ENCODE measurements around the gene MSI2.
A peak's percentile ranks its signal among the peaks of the same experiment; 100 is the strongest.

The MSI2 gene

GRCh38 chr17:57400648-57401047 lies 144.3 kb downstream of the MSI2 start:
- no peak for DNase-seq

- DNase-seq = no peak
Observed at GRCh38 chr17:57401556-57402488, 145.5 kb downstream of the MSI2 start.

DNA sequence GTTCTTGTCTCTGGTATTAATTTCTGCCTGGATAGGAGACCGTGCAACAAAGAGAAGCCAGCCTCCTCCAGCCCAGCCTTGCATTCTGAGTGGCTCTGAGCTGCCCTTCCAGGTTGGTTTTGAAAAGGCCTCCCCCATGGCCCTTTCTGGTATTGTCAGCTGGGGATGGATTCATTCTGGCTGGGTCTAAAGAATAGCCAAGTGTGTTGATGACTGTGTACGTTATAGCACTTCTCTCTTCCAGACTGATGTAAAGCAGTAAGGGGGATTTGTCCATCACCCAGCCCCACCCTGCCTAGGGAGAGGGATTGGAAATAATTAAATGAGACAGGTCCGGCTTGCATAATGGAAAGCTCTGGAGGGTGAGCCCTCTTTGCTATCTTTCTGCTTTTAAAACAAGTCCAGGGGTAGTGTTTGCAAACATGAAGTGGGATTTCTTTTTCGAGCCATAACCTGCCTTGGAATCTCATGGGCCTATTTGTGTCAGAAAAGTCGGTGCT lies 146.4 kb downstream of the MSI2 start:
- DNase-seq = no peak

DNA sequence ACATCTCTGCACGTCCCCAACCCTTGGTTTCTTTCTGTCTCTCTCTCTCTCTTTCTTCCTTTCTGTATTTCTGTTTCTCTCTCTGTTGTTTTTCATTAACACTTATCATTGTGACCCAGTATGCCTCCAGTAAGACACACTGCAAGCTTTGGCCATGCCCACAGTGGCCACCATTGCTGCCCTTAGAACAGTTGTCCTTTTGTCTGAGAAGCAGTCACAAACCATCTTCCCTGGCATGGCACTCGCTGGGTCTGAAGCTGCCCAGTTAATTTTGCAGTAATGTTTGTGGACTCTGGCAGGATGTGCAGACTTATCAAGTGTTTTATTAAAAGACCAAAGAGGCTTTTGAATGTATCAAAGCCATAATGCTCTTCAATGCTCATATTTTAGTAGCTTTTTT lies 146.9 kb downstream of the MSI2 start:
- DNase-seq = no peak

DNA sequence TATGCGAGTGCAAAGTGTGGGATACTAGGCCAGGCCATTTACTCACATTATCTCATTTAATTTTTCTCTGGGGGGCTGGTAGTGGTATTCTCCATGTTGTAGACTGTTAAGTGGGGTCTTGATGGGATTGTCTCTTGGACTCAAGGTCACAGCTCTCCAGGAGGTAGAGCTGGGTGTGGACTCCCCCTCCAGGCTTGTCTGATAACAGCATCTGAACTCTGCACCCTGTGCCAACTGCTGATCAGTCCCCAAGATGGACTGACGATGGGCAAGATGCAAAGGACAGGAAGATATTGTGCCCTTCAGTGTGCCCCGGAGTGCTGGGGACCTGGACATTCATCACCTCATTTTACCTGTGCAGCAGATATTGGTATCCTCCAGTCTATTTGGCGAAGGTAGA lies 147.8 kb downstream of the MSI2 start:
- no peak for DNase-seq

DNA sequence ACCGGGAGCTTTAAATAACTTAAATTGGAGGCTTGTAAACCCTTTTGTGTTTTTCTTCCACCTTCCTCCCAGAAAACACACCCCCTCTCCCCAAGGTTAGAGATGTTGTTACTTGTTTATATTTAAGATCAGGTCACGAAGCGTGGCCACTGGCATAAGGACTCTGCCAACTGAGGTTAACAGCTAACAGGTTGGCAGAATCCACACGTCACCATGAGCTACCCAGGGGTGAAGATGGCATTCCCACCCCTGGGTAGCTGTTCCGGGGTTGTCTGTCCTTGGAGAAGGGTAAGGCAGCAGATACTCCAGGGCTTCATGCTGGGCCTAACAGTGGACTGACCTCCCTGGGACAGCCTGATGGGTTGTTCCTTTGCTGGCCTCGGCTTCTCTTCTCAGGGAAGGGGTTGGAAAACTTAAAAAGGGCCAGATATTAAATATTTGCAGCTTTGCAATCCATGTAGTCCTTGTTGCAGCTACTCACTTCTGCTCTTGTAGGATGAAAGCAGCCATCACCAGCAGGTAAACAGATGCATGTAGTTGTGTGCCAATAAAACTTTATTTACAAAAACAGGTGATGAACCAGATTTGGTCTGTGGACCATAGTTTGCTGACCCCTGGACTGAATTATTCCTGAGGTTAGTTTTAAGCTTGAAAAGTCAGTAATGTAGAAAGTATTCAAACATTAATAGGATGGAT lies 148.6 kb downstream of the MSI2 start:
- no peak for DNase-seq

GRCh38 chr17:57405491-57406072 lies 149.3 kb downstream of the MSI2 start:
- no peak for DNase-seq

DNA sequence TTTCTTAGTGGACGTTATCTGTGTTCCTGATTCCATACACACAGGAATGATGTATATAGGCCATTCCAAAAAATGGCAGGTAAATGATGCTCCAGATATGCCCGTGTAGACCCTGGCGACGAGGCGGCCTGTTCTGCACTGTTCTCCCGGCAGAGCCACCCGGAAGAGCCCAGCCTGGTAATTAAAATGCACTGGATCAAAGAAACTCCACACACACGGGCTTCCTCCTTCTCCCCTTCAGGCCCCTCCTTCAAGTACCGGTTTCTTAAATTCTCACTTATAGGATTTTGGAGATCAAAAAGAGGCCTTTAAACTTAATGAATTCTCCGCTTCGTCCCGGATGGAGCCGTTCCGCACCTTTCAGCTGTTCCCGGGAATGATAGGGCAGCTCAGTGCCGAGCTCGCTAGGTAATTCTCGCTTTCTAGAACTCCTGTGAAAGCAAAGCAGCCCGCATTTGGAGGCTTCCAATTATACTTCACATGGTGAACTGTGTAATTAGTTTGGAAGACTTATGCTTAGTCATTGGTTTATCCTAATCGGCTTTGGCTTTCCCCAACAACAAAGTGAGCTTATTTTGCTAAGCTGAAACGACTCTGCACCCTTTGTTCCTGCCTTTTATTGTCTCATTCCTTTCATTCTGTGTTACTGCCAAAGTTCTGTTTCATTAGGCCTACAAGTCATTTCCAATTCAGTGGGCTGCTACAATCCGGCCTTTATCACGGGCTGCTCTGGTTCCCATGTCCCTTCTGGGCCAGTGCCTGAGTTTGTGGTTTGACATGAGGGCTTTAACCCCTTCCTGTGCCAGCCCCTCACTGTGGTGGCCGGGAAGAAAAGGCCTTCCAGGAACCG lies 150.0 kb downstream of the MSI2 start:
- peak; percentile 13 for DNase-seq

- DNase-seq = no peak
Observed at GRCh38 chr17:57406981-57407286, 150.6 kb downstream of the MSI2 start.

- DNase-seq = peak; percentile 97
Observed at GRCh38 chr17:57407287-57408070, 151.2 kb downstream of the MSI2 start.

DNA sequence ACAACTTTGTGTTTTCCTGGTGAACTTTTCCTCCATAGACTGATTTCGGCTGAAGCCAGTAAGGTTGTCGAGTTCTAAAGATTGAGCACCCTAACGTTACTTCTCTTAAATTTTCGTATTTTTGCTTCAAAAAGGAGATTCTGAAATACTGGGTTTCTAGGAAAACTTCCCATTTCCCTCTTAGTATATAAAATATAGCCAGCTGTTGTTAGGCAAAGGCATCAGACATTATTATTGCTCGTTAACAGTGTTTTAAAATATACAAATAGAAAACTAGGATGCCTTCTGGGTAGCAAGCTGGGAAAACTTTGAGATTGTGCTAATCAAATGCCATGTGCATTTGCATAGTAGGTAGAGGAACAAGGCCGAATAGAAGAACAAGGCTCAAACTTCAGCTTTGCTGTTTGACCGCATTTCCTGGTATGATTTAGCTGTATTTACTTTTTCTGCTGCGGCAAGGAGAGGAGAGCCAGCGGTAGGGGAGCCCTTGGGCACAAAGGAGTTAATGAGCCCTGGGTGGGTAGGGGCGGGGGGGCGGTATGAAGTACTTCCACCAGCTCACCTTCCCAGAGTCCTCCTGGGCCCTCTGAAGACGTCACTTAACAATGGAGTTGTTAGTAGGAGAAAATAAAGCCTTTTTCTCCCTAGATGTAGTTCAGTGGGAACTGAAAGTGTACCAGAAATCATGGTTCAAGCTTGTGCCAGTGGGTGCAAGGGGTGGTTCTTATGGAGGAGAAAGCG lies 151.9 kb downstream of the MSI2 start:
- DNase-seq = peak; percentile 93

- DNase-seq = peak; percentile 56
Observed at GRCh38 chr17:57410169-57410568, 153.8 kb downstream of the MSI2 start.

DNA sequence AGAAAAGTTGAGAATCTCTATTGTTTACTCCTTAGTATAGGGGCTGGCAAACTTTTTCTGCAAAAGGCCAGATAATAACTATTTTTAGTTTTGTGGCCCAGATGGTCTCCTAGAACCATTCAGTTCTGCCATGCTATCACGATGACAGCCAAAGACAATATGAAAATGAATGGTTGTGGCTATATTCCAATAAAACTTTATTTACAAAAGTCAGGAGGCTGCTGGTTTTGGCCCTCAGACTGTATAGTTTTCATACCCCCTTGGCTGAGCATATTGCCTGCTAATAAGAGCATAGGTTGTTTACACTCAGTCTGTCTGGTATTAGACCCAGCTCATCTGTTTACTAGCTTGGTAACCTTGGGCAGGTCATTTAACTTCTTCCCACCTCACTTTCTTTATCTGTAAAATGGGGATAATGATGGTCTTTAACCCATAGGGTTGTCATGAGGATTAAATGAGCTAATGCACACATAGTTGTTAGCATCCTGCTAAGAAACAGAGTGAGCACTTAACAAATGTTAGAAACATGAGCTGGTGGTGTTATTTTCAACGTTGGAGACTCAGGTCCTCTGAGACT lies 156.3 kb downstream of the MSI2 start:
- no peak for DNase-seq

DNA sequence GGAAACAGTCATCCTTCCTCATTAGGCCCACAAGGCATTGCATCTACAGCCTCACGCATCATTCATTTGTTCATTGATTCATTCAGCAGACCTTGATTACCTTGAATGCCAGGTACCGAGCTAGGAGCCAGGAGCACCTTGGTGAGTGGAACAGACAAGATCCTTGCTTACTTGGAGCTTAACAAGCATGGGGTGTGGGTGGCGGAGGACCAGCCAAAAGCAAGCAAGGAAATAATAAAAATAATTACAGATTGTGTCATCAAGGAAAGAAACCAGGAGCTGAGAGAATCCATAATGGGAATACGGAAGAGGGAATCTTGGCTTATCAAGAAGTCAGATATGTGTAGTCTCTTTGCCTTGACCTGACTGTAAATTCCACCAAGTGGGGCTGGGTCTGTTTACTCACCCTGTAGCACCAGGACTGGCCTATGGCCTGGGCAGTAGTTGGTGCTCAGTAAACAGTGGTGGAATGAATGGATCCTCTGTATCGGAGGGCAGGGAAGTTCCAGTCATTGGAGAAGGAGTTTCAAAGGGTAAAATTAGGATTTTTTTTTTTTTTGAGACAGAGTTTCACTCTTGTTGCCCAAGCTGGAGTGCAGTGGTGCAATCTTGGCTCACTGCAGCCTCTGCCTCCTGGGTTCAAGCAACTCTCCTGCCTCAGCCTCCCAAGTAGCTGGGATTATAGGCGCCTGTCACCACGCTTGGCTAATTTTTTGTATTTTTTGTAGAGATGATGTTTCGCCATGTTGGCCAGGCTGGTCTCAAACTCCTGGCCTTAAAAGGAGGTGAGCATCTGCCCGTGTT lies 157.7 kb downstream of the MSI2 start:
- no peak for DNase-seq

- DNase-seq = no peak
Observed at GRCh38 chr17:57415751-57416207, 159.5 kb downstream of the MSI2 start.

DNA sequence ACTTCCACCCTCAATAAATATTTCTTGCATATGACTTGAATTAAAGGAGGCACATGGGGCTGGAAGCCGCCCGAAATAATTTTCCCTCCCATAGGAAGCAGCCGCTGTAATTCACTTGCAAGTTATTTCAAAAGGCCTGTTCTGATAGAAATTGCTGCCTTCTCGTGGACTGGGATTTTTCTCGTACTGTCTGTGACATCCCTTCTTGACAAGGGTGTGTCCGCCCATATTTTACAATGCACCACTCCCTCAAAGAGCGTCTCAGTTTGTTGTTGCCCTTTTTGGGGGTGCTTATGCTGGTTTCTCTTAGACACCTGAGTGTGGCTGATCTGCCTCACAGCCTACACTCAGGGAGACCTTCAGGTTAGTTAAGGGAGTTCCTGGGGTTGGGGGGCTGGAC lies 160.0 kb downstream of the MSI2 start:
- DNase-seq = no peak

GRCh38 chr17:57417956-57418355 lies 161.6 kb downstream of the MSI2 start:
- no peak for DNase-seq

- no peak for DNase-seq
Observed at GRCh38 chr17:57418463-57419246, 162.3 kb downstream of the MSI2 start.

- DNase-seq = no peak
Observed at GRCh38 chr17:57419940-57420550, 163.7 kb downstream of the MSI2 start.

Data from NCI-H510A (cell line).